Non-pigmented ciliary epithelial cell (primary cell): ENCODE results near the gene ACOT8.
"Not testable (repeated sequence)": the region's sequence is repeated elsewhere in the genome, so short reads cannot be mapped to it uniquely, and the experiment has no call there.

Experiments used
- DNase-seq: peaks from one replicate; pipeline ENCODE4 v3.0.0-alpha.2; 2010; ENCODE audit warnings: low read depth

Gene ACOT8

DNA sequence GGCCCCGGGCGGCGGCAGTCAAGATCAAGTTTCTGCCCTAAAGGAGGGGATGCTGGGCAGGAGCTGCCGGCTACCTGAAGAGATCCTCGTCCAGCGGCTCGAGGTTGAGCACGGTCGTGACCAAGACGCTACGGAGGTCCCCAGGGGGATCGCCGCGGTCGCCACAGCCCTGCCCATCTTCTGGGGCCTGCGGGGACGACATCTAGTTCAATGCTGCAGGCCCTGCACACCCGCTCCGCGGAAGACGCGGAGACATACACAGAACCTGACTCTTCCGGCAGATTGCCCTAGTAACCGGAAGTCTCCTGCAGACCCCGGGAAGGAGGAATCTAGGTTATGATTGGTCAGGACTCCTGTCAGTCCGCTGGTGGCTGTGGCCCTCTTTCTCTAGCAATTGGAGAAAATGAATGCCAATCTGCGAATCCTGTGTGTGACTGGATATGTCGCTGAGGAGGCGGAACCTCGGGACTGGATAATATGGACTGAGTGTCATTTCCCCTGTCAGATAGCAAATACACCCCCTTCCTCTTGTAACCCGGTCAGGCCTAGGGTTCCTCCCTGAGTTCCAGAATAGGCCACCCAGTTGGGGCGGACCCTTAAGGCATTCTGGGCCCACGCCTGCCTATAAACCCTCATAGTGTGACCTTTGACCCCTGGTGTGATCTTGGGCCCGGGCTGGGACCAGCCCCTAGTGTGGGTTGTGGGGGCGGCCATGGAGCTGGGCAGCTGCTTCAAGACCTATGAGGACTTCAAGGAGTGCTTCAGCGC lies at the start of gene ACOT8, which contains the start of gene ZSWIM3:
Gene ACOT8 (minus strand): TSS at position 279 of the 768 bp plus-strand sequence. CDS start 77 bp downstream, at position 202.
Gene ZSWIM3 (plus strand): TSS at position 501 of the 768 bp plus-strand sequence. CDS start 212 bp downstream, at position 713.
- DNase-seq = peak; percentile 100

DNA sequence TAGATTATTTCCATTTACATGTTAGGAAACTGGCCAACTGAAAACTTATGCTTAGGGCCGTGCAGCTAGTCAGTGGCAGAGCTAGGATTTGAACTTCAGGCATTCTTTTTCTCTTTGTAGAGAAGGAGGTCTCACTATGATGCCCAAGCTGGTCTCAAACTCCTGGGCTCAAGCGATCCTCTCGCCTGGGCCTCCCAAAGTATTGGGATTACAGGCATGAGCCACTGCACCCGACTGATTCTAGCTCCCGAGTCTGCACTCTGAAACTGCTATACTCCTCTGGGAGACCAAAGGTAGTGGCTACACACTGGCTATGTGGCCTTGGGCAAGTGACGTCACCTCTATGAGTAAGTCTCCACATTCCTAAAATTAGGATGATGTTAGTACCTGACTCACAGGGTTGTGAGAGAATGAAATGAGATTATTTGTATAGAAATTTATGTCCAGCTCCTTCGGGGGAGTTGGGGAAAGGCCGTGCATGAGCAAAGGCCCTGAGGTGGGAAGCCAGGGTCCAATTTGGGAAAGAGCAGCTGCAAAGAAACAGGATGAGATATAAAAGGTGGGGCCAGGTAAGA lies 48.4 kb upstream of the ACOT8 start:
- no peak for DNase-seq

DNA sequence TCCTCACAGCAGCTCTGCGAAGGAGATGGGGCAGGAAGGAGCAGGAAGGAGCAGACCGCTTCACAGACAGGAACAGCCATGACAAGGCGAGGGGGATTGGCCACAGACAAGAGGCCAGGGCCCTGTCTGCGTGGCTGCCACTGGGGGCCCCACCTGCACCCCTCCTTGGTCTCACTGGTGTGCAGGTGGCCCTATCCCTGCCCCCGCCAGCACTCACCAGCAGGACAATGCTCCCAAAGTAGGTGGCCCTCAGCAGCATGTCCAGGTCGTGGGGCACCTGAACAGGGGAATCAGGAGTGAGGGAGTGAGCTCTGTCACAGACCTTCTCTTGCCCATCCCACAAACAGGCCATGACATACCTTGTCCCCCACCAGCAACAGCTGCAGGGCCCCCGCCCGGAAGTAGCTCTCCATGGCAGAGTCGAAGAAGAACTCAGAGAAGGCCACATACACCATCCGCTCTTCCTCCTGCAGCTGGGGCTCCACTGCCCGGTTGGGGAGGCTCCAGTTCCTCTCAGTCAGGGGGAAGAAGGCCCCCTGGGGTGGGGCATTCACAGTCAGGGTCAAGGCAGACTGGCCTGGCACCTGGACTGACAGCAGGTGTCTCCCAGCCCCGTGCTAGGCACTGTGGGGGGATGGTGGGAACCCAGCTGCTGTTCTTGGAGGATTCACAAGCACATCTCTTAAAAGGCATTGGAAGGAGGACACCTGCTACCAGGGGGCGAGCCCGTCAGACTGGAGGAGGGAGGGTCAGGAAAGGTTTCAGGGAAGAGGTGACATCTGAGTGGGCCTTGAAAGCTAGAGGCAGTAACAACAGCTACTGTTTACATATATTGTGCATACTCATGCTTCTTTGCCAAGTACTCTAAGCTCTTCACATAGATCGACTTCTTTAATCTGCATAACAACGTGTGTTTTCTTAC lies 47.7 kb upstream of the ACOT8 start:
- no peak for DNase-seq

DNA sequence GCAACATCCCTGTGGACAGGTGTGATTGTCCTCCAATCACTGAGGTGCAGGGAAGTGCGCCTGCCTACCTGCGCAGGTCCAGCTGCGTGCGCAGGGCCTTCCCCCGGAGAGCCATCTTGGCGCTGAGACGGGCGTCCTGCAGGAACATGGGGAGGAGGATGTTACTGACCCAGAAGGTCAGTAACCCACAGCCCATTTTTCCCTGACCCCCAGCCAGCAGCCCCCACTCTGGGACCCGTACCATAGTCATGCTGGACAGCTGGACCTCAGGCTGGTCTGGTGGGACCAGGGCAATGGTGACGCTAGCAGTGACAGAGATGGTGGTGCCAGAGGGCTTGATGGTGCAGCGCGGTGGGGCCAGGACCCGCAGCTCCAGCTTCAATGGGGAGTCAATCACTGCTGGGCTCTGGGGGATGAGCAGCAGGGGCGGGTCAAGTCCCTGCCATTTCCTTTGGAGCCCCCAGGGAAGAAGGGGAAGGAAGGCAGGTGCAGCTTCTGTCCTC lies 45.1 kb upstream of the ACOT8 start:
- no peak for DNase-seq

DNA sequence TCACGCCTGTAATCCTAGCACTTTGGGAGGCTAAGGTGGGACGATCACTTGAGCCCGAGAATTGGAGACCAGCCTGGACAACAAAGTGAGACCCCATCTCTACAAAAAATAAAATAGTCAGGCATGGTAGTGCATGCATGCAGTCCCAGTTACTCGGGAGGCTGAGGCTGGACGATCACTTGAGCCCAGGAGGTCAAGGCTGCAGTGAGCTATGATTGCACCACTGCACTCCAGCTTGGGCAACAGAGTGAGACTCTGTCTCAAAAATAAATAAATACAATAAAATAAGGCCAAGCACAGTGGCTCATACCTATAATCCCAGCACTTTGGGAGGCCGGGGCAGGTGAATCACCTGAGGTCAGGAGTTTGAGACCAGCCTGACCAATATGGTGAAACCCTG lies 44.1 kb upstream of the ACOT8 start:
- not testable (repeated sequence) for DNase-seq

DNA sequence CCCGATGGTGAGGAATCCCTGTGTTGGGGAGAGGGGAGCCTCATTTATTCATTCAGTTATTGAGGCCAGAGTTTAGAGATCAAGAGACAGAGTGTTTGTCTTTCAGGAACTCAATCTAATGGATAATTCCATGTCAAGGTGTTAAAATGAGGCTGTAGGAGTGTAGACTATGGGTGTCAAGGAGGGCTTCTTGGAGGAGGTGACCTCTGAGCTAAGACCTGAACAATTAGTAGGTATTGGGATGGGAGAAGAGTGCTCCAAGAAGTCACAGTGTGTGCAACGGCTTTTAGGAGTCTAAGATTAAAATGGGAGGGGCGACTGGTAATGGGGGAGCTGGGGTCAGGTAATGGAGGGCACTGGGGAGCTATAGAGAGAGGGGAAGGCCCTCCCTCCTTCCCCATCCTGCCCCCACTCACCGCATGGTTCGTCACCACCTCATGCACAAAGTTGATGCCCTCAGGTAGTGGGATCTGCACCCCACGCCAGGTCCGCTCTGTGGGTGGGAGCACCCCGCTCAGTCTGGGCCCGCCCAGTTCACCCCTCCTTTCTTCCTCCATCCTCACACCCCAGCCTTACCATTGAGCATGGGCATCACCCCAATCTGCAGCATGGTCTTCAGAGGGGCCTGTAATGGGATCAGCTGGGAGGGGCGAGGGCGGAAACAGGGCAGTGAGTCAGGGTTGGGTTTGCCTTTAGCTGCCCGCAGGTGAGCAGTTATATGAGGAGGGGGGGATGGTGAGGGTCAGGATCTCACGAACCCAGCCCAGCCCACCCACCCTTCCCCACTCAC lies 42.0 kb upstream of the ACOT8 start:
- DNase-seq = no peak

DNA sequence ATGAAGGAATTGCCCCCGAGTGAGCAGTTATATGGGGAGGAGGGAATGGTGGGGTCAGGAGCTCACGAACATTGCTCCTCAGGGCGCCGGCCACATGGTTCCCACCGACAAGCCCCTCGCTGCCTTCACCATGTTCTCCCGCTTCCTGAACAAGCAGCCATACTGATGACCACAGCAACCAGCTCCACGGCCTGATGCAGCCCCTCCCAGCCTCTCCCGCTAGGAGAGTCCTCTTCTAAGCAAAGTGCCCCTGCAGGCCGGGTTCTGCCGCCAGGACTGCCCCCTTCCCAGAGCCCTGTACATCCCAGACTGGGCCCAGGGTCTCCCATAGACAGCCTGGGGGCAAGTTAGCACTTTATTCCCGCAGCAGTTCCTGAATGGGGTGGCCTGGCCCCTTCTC lies 41.1 kb upstream of the ACOT8 start:
- DNase-seq = no peak

DNA sequence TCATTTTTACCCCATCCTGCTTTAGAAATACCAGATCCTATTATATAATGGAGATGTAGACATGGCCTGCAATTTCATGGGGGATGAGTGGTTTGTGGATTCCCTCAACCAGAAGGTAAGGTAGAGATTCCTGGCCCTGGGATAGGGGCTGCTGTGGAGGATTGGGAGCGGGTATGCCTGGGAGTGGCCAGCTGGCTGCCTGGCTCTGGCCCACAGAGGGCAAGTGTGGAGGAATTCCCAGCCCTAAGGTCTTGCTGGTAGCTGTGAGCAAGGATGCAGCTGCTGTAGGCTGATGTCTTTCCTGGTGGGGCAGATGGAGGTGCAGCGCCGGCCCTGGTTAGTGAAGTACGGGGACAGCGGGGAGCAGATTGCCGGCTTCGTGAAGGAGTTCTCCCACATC lies 40.5 kb upstream of the ACOT8 start:
- no peak for DNase-seq

DNA sequence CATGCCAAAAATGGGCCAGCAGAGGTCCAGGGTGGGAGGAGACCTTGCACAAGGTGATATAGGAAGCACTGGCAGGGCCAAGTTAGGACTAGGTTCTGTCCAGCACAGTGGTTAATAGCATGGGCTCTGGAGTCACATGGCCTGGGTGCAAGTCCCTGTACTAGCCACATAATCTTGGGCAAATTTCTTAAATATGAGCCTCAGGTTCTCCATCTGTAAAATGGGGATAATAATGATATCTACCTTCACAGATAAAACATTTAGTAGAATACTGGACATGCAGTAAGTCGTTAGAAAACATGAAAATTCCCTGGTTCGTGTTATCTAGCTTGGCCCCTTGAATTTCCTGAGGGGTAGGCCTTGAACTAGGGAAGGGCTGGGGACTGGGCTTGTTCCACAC lies 40.1 kb upstream of the ACOT8 start:
- DNase-seq = no peak

DNA sequence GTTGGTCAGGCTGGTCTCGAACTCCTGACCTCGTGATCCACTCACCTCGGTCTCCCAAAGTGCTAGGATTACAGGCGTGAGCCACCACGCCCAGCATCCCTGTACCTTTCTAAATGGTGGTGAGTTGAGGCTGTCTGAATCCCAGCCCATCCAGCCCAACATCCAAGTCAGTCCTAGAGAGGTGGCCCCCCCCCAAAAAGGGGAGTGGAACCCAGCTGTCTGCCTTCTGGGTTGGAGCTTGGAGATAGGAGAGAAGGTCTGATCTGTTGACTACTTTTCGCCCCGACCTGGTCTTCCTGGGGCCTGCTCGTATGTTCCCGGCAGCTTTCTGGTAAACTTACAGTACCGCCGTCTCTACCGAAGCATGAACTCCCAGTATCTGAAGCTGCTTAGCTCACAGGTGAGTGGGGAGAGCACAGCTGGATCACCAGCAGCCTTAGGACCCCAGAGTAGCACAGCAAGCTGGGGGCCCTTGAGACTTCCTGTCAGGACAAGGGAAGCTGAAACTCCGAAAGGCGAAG lies 39.5 kb upstream of the ACOT8 start:
- DNase-seq = no peak

DNA sequence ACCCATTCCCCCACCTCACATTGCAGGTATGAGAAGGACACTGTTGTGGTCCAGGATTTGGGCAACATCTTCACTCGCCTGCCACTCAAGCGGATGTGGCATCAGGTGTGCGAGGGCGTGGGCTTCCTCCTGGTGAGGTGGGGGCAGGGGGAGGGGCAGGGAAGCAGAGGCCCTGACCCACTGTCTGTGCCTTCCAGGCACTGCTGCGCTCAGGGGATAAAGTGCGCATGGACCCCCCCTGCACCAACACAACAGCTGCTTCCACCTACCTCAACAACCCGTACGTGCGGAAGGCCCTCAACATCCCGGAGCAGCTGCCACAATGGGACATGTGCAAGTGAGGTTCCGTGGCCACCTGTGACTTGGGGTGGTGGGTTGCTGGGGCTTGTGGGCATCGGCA lies 37.6 kb upstream of the ACOT8 start:
- DNase-seq = no peak

DNA sequence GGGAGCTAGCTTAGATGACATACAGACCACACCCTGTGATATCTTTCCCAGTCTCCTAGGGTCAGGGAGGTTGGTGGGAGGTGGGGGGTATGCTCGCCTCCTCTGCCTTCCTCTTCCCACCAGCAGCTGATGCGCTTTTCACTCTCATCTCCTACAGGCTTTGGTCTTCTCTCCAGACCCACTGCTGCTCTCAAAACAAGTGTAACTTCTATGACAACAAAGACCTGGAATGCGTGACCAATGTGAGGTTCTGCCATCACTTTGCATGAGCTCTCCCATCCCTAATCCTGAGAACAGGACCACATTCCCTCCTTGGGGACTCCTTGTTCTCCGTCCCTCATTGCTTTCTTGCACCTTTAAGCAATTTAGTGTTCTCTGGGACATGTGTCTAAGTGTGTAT lies 36.6 kb upstream of the ACOT8 start:
- DNase-seq = no peak

DNA sequence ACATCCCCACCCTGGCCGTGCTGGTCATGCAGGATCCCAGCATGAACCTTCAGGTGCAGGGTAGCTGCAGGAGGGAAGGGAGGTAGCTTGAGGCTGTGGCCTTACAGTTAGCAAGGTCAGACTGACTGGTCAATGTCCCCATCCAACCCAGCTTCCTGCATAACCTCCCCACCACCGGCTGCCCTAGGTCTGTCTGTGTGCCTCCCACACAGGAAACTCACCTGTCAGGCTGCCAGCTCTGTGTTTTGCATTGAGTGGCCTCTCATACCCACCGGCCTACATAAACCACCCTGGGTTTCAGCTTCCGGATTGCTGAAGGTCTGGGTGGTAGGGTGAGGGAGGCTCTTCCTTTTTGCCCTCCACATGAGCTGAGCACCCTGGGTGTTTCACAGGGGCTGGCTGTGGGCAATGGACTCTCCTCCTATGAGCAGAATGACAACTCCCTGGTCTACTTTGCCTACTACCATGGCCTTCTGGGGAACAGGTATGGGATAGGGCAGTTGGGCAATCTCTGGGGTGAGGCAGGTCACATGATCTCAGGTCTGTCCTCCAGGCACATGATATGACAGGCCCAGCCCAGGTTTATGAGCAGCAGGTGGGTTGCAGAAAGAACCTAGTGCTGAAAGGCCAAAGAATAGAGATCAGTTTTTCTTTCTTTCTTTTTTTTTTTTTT lies 35.8 kb upstream of the ACOT8 start:
- no peak for DNase-seq

DNA sequence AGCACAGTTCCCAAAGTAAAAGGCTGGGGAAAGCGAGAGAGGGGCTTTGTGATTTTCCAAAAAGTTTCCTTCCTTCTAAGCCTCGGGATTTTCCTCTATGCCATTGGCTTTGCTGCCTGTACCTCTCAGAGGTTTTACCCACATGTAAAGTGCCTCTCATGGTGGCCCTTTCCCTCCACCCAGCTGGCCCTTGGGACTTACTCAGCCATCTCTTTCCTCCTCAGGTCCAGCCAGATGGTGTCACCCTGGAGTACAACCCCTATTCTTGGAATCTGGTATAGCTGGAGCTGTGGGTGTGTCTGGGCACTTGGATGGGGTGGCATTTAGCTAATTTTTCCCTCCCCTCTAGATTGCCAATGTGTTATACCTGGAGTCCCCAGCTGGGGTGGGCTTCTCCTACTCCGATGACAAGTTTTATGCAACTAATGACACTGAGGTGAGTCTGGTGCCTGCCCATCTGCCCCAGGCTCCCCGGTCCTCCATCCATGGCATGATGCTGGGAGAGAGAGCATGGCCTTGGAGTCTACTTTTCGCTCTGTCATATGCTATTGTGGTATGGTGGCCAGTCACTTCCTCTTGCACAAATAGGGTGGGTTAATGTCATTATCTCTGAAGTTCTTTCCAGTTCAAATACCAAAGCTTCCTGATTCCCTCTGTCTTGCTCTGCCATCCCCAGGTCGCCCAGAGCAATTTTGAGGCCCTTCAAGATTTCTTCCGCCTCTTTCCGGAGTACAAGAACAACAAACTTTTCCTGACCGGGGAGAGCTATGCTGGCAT lies 35.0 kb upstream of the ACOT8 start:
- no peak for DNase-seq

DNA sequence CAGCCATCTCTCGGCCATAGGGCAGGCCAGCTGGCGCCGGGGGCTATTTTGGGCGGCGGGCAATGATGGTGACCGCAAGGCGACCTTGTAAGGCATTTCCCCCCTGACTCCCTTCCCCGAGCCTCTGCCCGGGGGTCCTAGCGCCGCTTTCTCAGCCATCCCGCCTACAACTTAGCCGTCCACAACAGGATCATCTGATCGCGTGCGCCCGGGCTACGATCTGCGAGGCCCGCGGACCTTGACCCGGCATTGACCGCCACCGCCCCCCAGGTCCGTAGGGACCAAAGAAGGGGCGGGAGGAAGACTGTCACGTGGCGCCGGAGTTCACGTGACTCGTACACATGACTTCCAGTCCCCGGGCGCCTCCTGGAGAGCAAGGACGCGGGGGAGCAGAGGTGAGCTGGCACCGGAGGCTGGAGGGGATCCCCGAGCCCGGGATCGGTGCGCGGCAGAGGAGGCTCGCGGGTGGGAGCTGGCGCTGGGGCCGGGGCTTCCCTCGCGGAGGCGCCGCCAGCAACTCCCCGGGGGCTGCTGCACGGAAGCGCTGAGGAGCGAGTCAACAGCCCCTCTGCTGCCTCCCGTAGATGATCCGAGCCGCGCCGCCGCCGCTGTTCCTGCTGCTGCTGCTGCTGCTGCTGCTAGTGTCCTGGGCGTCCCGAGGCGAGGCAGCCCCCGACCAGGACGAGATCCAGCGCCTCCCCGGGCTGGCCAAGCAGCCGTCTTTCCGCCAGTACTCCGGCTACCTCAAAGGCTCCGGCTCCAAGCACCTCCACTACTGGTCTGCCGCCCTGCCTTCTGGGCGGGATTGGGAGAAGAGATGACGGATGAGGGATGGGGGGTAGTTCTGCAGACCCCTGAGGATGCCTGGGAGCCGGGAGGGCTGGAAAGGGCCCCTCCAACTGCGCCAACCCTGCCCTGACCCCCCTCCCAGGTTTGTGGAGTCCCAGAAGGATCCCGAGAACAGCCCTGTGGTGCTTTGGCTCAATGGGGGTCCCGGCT lies 34.1 kb upstream of the ACOT8 start, which contains the start of the genes CTSA and NEURL2:
Gene CTSA (plus strand): TSS at position 351 of the 999 bp plus-strand sequence. CDS start 234 bp downstream, at position 585.
Gene NEURL2 (minus strand): TSS at position 224 of the 999 bp plus-strand sequence. CDS start 217 bp downstream, at position 7.
- DNase-seq = no peak

DNA sequence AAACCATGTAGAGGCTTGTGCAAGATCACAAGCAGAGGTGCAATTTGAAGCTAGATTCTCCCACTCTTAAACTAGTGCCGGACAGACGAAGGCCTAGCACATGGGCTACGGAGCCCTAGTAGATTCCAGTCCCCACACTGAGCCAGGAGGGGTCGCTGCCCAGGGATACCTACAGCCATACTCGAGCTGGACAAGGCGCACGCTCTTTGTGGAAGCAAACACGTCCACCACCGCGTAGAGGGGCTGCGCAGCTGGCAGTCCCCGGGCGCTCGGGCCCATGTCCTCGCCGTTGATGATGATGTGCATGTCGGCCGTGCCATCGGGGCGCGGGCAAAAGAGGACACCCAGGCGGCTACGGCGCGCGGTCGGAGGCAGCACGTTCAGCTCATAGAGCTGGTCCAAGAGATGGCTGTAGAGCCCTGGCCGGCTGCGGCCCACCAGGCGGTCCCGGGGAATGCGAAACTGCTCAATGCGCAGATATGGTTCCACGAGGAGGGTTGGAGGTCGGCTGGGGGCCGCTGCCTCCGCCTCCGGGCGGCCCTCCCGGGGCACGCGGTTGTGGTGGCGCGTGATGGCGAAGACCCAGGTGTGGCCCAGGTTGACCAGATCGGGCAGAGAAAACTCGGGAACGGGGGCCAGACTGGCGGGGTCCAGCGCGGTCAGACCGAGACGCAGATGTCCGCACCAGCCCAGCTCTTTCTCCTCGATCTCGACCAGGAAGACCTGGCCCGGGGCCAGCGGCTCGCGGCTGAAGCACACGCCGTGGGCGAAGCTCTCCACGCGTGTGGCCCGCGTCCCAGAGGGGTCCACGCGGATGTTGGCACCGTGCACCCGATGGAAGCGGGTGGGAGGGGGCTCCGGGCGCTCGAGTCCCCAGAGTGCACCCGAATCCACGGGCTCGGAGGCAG lies 33.1 kb upstream of the ACOT8 start:
- no peak for DNase-seq

DNA sequence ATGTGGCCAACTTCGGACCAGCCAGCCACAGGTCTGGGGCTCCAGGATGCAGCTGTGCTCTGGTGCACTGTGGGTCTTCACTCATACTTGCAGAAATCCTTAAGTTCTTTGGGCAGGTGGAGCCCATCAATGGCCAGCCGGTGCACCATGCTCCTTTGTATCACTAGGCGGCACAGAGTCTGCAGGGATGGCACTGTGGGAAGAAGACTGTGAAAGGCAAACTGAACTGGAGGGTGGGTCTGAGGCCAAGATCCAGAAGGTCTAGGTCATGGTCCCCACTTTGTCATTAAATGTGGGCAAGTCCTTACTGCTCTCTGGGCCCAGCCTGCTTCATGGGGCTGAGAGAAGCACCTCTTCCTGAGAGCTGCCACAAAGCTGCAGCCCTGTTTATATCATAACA lies 31.5 kb upstream of the ACOT8 start:
- no peak for DNase-seq
